Nephron progenitor cell (in vitro differentiated cells): ENCODE measurements around the gene ESCO1.
"Not testable (repeated sequence)": the region's sequence is repeated elsewhere in the genome, so short reads cannot be mapped to it uniquely, and the experiment has no call there.

ENCODE experiments used
- DNase-seq: peaks from one replicate; pipeline ENCODE4 v3.0.0; 2021
- H3K27ac Mint-ChIP-seq: 2 replicates; pipeline ENCODE4 v1.8.0; 2021; ENCODE audit warnings: mild to moderate bottlenecking, moderate library complexity, mixed read lengths
- H3K27me3 Mint-ChIP-seq: 2 replicates; pipeline ENCODE4 v1.8.0; 2021; ENCODE audit warnings: mild to moderate bottlenecking, low read depth, mixed read lengths; ENCODE audit not compliant: poor library complexity
- H3K36me3 Mint-ChIP-seq: 2 replicates; pipeline ENCODE4 v1.8.0; 2021; ENCODE audit warnings: low read depth, mixed read lengths
- H3K4me1 Mint-ChIP-seq: 2 replicates; pipeline ENCODE4 v1.8.0; 2021; ENCODE audit warnings: mixed read lengths
- H3K4me3 Mint-ChIP-seq: 2 replicates; pipeline ENCODE4 v1.8.0; 2021; ENCODE audit warnings: mild to moderate bottlenecking, moderate library complexity, mixed read lengths
- H3K9me3 Mint-ChIP-seq: 2 replicates; pipeline ENCODE4 v1.8.0; 2021; ENCODE audit warnings: mild to moderate bottlenecking, moderate library complexity, mixed read lengths
- CTCF ChIP-seq: fragments of 200-600 bp; sonication (generic); IDR thresholded peaks from 2 replicates; pipeline ENCODE4 v1.5.0; 2021; ENCODE audit warnings: antibody characterized with exemption

ESCO1 gene

GRCh38 chr18:21593540-21594257, 6.8 kb downstream of the ESCO1 start:
- Mint-ChIP-seq H3K27me3 (peaks cover 5% of the 10 kb centered on the region), H3K9me3 (peaks cover 57% of the 10 kb centered on the region), H3K4me1 (peaks cover 8% of the 10 kb centered on the region), H3K27ac (no peak overlapping the region), H3K4me3 (no peak overlapping the region), H3K36me3 (peaks cover 63% of the 10 kb centered on the region)
- DNase-seq = no peak
- TF ChIP-seq CTCF = no peak

- not testable (repeated sequence) for H3K27me3 Mint-ChIP-seq, H3K4me3 Mint-ChIP-seq, H3K4me1 Mint-ChIP-seq, H3K27ac Mint-ChIP-seq, DNase-seq
- Mint-ChIP-seq H3K36me3 (peaks cover 71% of the 10 kb centered on the region), H3K9me3 (peaks cover 65% of the 10 kb centered on the region)
These were observed 8.1 kb downstream of the ESCO1 start for GRCh38 chr18:21592361-21592760.

- no peak for TF ChIP-seq CTCF
- H3K27me3 Mint-ChIP-seq = peaks cover 8% of the 10 kb centered on the region
- no peak overlapping the region for H3K4me3 Mint-ChIP-seq
- peaks cover 41% of the 10 kb centered on the region for H3K36me3 Mint-ChIP-seq
- H3K27ac Mint-ChIP-seq = no peak overlapping the region
- no peak for DNase-seq
- peaks cover 14% of the 10 kb centered on the region for H3K9me3 Mint-ChIP-seq
- no peaks in the 10 kb centered on the region for H3K4me1 Mint-ChIP-seq
These were observed 16.1 kb downstream of the ESCO1 start for GRCh38 chr18:21584391-21584790.

- Mint-ChIP-seq H3K4me3 (no peak overlapping the region), H3K36me3 (peaks cover 76% of the 10 kb centered on the region), H3K4me1 (peaks cover 4% of the 10 kb centered on the region), H3K27me3 (peaks cover 2% of the 10 kb centered on the region), H3K9me3 (no peaks in the 10 kb centered on the region), H3K27ac (no peak overlapping the region)
- TF ChIP-seq CTCF = no peak
- DNase-seq = no peak
These were observed 24.8 kb downstream of the ESCO1 start for GRCh38 chr18:21575656-21576055.

- no peak for TF ChIP-seq CTCF
- peaks cover 73% of the 10 kb centered on the region for H3K36me3 Mint-ChIP-seq
- no peak for DNase-seq
- H3K4me3 Mint-ChIP-seq = no peak overlapping the region
- H3K9me3 Mint-ChIP-seq = no peaks in the 10 kb centered on the region
- no peaks in the 10 kb centered on the region for H3K27me3 Mint-ChIP-seq
- H3K27ac Mint-ChIP-seq = no peak overlapping the region
- H3K4me1 Mint-ChIP-seq = no peaks in the 10 kb centered on the region
These were observed 28.7 kb downstream of the ESCO1 start for GRCh38 chr18:21571772-21572171.

GRCh38 chr18:21559195-21559594, 41.3 kb downstream of the ESCO1 start:
- Mint-ChIP-seq H3K4me3 (no peak overlapping the region), H3K27me3 (peaks cover 3% of the 10 kb centered on the region), H3K27ac (no peak overlapping the region), H3K4me1 (no peaks in the 10 kb centered on the region), H3K36me3 (peaks cover 63% of the 10 kb centered on the region), H3K9me3 (no peaks in the 10 kb centered on the region)
- no peak for DNase-seq
- TF ChIP-seq CTCF = no peak
